ENCODE results near the gene RAET1E.

RAET1E gene

DNA sequence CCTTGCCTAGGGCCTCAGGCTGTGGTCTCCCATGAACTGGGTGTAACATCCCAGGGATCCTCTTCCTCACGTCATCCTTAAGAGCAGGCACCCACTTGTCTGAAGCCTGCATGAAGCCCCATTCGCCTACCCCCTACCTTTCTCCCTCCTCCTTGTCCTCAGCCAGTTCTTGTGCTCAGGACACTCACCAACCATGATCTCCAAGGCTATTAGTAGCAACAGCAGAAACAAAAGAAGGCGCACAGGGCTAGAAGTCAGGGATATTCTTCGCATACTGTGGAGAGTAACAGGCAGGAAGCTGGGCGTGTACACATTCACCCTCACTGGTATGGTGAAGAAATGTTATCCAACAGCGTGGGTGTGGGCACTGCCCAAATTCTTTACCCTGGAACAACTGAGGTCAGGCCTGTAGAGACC, 7.3 kb downstream of the RAET1E start:
- TF ChIP-seq CTCF (IDR thresholded peaks at IDR 0.05; ENCODE audit: insufficient read depth, low read length, missing control alignments): no peak
- DNase-seq (ENCODE audit: low read depth, low spot score): no peak
- ChIA-PET CTCF (no interaction called here), POLR2A (no interaction called here)
- H3K4me3 ChIP-seq (ENCODE audit: low read depth, low read length): no peak overlapping the region

DNA sequence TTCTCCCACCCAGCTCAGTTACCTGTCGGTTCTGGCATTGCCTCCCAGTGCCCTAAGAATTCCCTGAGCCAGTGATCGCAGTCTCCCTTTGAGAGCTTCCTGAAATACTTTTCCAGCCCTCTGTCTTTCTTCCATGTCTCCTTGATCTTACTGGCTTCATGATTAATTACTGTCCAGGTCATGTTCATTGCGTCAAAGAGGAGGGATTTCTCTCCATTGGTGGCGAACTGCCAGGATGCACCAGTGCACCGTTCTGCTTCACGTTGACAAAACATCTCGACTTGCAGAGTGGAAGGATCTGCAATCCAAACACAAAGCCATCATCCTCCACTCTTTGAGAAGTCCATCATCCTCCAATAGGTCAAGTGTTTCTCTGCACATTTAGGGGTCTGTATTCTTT, 8.6 kb downstream of the RAET1E start:
- ChIA-PET CTCF (interaction anchor here (1.0 to 1.2 kb wide), 2 partner anchors 28 to 56 kb away, joined by 3 read pairs; no protein-coding TSS in a partner anchor), POLR2A (no interaction called here)
- H3K4me3 ChIP-seq (ENCODE audit: low read depth, low read length): no peak overlapping the region
- no peak for TF ChIP-seq CTCF (IDR thresholded peaks at IDR 0.05; ENCODE audit: insufficient read depth, low read length, missing control alignments)
- DNase-seq (ENCODE audit: low read depth, low spot score): no peak

- ChIA-PET CTCF (interaction anchor here (1.0 to 1.2 kb wide), 2 partner anchors 27 to 55 kb away, joined by 3 read pairs; no protein-coding TSS in a partner anchor), POLR2A (no interaction called here)
- no peak overlapping the region for H3K4me3 ChIP-seq (ENCODE audit: low read depth, low read length)
- no peak for DNase-seq (ENCODE audit: low read depth, low spot score)
- no peak for TF ChIP-seq CTCF (IDR thresholded peaks at IDR 0.05; ENCODE audit: insufficient read depth, low read length, missing control alignments)
These were observed 9.3 kb downstream of the RAET1E start for GRCh38 chr6:149888659-149889058.

- no peak for TF ChIP-seq CTCF (IDR thresholded peaks at IDR 0.05; ENCODE audit: insufficient read depth, low read length, missing control alignments)
- H3K4me3 ChIP-seq (ENCODE audit: low read depth, low read length): no peak overlapping the region
- POLR2A ChIA-PET: no interaction called here
- no peak for DNase-seq (ENCODE audit: low read depth, low spot score)
- CTCF ChIA-PET: interaction anchor here (1.2 kb wide), 1 partner anchor 54 kb away, joined by 3 read pairs; no protein-coding TSS in a partner anchor
These were observed 9.8 kb downstream of the RAET1E start for GRCh38 chr6:149888093-149888492.

- TF ChIP-seq CTCF (IDR thresholded peaks at IDR 0.05; ENCODE audit: insufficient read depth, low read length, missing control alignments): no peak
- CTCF ChIA-PET: no interaction called here
- POLR2A ChIA-PET: no interaction called here
- no peak for DNase-seq (ENCODE audit: low read depth, low spot score)
- H3K4me3 ChIP-seq (ENCODE audit: low read depth, low read length): no peak overlapping the region
These were observed 10.6 kb downstream of the RAET1E start for GRCh38 chr6:149887343-149887742.

DNA sequence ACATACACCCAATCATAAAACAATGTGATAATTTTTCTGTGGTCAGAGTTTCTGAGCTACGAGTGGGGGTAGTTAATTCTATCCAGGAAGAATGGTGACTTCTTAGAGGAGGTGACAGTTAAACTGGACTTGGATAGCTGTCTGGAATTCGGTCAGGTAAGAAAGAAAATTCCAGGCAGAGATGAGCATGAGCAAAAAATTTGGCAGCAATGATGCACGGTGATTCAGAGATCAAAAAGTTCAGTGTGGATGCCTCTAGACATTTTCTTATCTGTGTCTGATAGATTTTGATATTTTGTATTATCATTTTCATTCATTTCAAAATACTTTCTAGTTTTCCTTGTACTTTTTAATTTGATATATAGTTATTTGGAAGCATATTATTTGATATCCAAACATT, 12.0 kb downstream of the RAET1E start:
- no peak for TF ChIP-seq CTCF (IDR thresholded peaks at IDR 0.05; ENCODE audit: insufficient read depth, low read length, missing control alignments)
- no peak for DNase-seq (ENCODE audit: low read depth, low spot score)
- no peak overlapping the region for H3K4me3 ChIP-seq (ENCODE audit: low read depth, low read length)
- ChIA-PET CTCF (interaction anchor here (1.1 to 1.3 kb wide), 2 partner anchors 27 to 46 kb away, joined by 3 to 4 read pairs; no protein-coding TSS in a partner anchor), POLR2A (no interaction called here)

Measured in AG04449 (cell line).